Activated B cell treated with CpG ODN at 0.5 μM for 24 hours (primary cell): ENCODE data around the gene EIF1AX. TPM values are rescaled to one million over a fixed set of nuclear protein-coding genes. Genes with fewer than 3 reads are reported as not detected.
A peak's percentile ranks its signal among the peaks of the same experiment; 100 is the strongest.

ENCODE experiments used
- ATAC-seq: fragments of 200-7000 bp; cut with Tn5 transposase; one replicate; pipeline ENCODE4 v1.10.0; 2021; ENCODE audit warnings: low read depth, mild to moderate bottlenecking, moderate library complexity
- CTCF ChIA-PET: fragments of 350-600 bp; sonication (Branson Sonifier 250); formaldehyde crosslinking; loops from one replicate; lab custom pipeline; 2021; ENCODE audit warnings: antibody characterized with exemption; lab: Charles Lee
- POLR2A ChIA-PET: fragments of 350-600 bp; sonication (Branson Sonifier 250); formaldehyde crosslinking; loops from one replicate; lab custom pipeline; 2021; ENCODE audit warnings: antibody characterized with exemption; lab: Charles Lee
- DNase-seq: peaks from one replicate; pipeline ENCODE4 v3.0.0; 2022
- H3K27ac Mint-ChIP-seq: one replicate; pipeline ENCODE4 v1.8.0; 2020; ENCODE audit warnings: mixed read lengths
- H3K27me3 Mint-ChIP-seq: one replicate; pipeline ENCODE4 v1.8.0; 2021; ENCODE audit warnings: mixed read lengths
- H3K36me3 Mint-ChIP-seq: one replicate; pipeline ENCODE4 v1.8.0; 2021; ENCODE audit warnings: low read depth, mixed read lengths
- H3K4me1 Mint-ChIP-seq: one replicate; pipeline ENCODE4 v1.8.0; 2021; ENCODE audit warnings: mixed read lengths
- H3K4me3 Mint-ChIP-seq: one replicate; pipeline ENCODE4 v1.8.0; 2020; ENCODE audit warnings: mild to moderate bottlenecking, mixed read lengths
- H3K9me3 Mint-ChIP-seq: one replicate; pipeline ENCODE4 v1.8.0; 2020; ENCODE audit warnings: mixed read lengths
- intact Hi-C: fragments of 100-400 bp; cut with micrococcal nuclease; formaldehyde crosslinking; loops from one replicate; pipeline ENCODE4 v1.15.1; 2024
- total RNA-seq: library from RNA; stranded (reverse); gene quantifications from 2 replicates; pipeline ENCODE4 v1.2.3, GENCODE V29; 2022
- TF ChIP-seq, protein P1 (sequence below): fragments of 200-600 bp; IDR thresholded peaks from one replicate; pipeline ENCODE4 v1.8.0; 2022; ENCODE audit warnings: antibody characterized with exemption, mild to moderate bottlenecking

Gene EIF1AX
- total RNA-seq, 1 donor from 2014 or later = 58.8 TPM

DNA sequence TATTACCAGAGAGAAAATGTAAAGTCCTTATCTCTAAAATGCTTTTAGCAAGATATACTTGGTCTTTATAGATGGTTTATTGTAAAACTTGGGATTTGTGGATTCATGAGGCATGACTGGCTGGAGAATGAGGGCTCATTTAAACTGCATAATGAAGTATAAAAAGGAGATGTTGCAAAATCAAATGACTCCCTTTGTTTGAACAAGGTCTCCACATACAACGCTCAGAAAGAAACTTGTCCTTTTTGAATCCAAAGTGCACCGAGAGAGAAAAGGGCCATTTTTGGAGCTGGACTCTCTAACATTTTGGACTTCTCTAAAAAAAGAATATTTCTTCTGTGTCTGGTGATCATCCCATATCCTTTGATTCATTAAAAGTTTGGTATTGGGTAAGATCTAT lies 7.7 kb upstream of the EIF1AX start:
- H3K4me3 Mint-ChIP-seq = no peak overlapping the region
- TF ChIP-seq, protein P1, sequence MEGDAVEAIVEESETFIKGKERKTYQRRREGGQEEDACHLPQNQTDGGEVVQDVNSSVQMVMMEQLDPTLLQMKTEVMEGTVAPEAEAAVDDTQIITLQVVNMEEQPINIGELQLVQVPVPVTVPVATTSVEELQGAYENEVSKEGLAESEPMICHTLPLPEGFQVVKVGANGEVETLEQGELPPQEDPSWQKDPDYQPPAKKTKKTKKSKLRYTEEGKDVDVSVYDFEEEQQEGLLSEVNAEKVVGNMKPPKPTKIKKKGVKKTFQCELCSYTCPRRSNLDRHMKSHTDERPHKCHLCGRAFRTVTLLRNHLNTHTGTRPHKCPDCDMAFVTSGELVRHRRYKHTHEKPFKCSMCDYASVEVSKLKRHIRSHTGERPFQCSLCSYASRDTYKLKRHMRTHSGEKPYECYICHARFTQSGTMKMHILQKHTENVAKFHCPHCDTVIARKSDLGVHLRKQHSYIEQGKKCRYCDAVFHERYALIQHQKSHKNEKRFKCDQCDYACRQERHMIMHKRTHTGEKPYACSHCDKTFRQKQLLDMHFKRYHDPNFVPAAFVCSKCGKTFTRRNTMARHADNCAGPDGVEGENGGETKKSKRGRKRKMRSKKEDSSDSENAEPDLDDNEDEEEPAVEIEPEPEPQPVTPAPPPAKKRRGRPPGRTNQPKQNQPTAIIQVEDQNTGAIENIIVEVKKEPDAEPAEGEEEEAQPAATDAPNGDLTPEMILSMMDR = no peak
- CTCF ChIA-PET = no interaction called here
- intact Hi-C loops = no loop called here
- DNase-seq (no peak), ATAC-seq (no peak)
- POLR2A ChIA-PET = no interaction called here
- peaks cover 21% of the 10 kb centered on the region for H3K36me3 Mint-ChIP-seq
- H3K27ac Mint-ChIP-seq = no peak overlapping the region
- H3K9me3 Mint-ChIP-seq = no peaks in the 10 kb centered on the region
- H3K4me1 Mint-ChIP-seq = peaks cover 14% of the 10 kb centered on the region
- H3K27me3 Mint-ChIP-seq = no peaks in the 10 kb centered on the region

DNA sequence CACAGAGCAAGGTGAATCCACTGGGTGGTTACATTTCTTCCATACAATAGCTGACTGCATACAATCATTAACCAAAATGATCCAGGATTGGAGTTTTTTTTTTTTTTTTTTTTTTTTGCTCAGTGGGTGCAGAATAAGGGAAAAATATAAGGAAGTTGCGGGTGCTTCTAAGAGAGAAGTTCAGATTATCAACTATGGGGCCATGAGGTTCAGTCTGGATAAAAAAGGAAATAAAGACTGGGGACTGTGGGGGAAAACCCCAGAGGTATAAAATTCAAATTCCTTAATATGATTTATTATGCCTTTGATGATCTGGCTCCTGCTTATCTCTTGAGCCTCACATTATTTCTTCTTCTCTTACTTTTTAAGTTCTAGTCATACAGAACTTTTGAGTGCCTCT lies 5.9 kb upstream of the EIF1AX start:
- intact Hi-C loops = no loop called here
- POLR2A ChIA-PET = no interaction called here
- DNase-seq (no peak), ATAC-seq (no peak)
- H3K36me3 Mint-ChIP-seq = peaks cover 13% of the 10 kb centered on the region
- H3K4me1 Mint-ChIP-seq = peaks cover 17% of the 10 kb centered on the region
- TF ChIP-seq, protein P1 = no peak
- H3K27ac Mint-ChIP-seq = no peak overlapping the region
- no peak overlapping the region for H3K4me3 Mint-ChIP-seq
- H3K9me3 Mint-ChIP-seq = no peaks in the 10 kb centered on the region
- no peaks in the 10 kb centered on the region for H3K27me3 Mint-ChIP-seq
- CTCF ChIA-PET = no interaction called here

DNA sequence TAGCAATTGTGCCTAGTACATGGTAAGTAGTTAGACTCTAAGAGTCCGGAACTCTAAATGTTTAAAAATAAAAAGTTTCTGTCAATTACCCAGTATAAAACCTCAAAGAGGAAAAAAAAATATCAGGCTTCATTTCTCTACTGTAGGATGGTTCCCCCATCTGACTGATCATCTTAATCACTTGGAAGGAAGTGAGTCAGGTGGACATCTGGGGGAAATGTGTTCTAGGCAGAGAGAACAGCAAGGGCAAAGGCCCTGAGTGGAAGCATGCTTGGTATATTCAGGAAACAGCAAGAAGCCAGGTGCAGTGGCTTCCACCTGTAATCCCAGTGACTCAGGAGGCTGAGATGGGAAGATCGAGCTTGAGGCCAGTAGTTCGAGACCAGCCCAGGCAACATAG lies 2.9 kb upstream of the EIF1AX start:
- Mint-ChIP-seq H3K36me3 (peaks cover 2% of the 10 kb centered on the region), H3K4me3 (no peak overlapping the region), H3K9me3 (no peaks in the 10 kb centered on the region), H3K27ac (no peak overlapping the region), H3K4me1 (peaks cover 26% of the 10 kb centered on the region), H3K27me3 (no peaks in the 10 kb centered on the region)
- TF ChIP-seq, protein P1 = no peak
- CTCF ChIA-PET = no interaction called here
- POLR2A ChIA-PET = no interaction called here
- DNase-seq (no peak), ATAC-seq (no peak)
- intact Hi-C loops = loop anchor here (5.0 kb wide), 1 partner anchor 178 kb away; no protein-coding TSS in a partner anchor

DNA sequence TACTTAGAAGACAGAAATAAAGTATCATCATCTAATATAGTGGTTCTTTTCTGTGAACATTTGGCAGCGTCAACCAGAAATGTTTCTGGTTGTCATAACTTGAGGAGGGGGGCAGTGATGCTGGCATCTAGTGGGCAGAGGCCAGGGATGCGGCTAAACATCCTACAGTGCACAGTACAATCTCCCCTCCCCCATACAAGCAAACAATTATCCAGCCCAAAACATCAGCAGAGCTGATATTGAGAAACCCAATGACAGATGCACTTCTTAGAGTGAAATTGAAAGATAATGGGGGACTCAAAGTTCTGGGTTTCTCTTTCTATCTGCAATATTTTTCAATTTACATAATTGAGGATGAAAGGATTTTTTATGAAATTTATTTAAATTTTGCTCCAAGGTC lies 1.9 kb upstream of the EIF1AX start:
- peaks cover 33% of the 10 kb centered on the region for H3K4me1 Mint-ChIP-seq
- no peak overlapping the region for H3K4me3 Mint-ChIP-seq
- H3K27ac Mint-ChIP-seq = no peak overlapping the region
- ChIA-PET POLR2A (interaction anchor here (0.5 kb wide), 1 partner anchor 810 kb away, joined by 3 read pairs; no protein-coding TSS in a partner anchor), CTCF (no interaction called here)
- DNase-seq (no peak), ATAC-seq (no peak)
- intact Hi-C loops = loop anchor here (2.0 to 5.0 kb wide), 2 partner anchors 179 to 1159 kb away; partner anchors contain the start of gene PHKA2
- peaks cover 3% of the 10 kb centered on the region for H3K36me3 Mint-ChIP-seq
- H3K27me3 Mint-ChIP-seq = no peaks in the 10 kb centered on the region
- H3K9me3 Mint-ChIP-seq = no peaks in the 10 kb centered on the region
- TF ChIP-seq, protein P1 = no peak

DNA sequence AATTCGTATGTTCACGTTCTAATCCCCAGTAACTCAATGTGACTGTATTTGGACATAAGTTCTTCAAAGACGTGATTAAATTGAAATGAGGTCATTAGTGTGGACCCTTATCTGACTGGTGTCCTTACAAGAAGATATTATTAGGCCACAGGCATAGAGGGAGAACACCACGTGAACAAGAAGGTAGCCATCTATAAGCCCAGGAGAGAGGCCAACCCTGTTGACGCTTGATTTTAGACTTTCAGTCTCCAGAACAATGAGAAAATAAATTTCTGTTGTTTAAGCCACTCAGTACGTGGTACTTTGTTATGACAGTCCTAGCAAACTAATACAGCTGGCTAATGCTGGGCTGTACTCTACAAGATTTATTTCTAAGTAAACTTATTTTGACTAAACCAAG lies 1.5 kb upstream of the EIF1AX start:
- POLR2A ChIA-PET = interaction anchor here (0.5 kb wide), 1 partner anchor 809 kb away, joined by 3 read pairs; no protein-coding TSS in a partner anchor

More for the DNA sequence above, 1.5 kb upstream of the EIF1AX start:
- CTCF ChIA-PET = no interaction called here
- ATAC-seq (no peak), DNase-seq (no peak)
- peaks cover 3% of the 10 kb centered on the region for H3K36me3 Mint-ChIP-seq
- H3K27me3 Mint-ChIP-seq = no peaks in the 10 kb centered on the region
- TF ChIP-seq, protein P1 = no peak
- intact Hi-C loops = loop anchor here (2.0 to 5.0 kb wide), 2 partner anchors 179 to 1158 kb away; partner anchors contain the start of gene PHKA2
- H3K9me3 Mint-ChIP-seq = no peaks in the 10 kb centered on the region
- peaks cover 33% of the 10 kb centered on the region for H3K4me1 Mint-ChIP-seq
- no peak overlapping the region for H3K27ac Mint-ChIP-seq
- H3K4me3 Mint-ChIP-seq = peak overlapping the region; percentile 57
